Measurements from ENCODE around the gene IGSF5.

The IGSF5 gene

GRCh38 chr21:39714331-39714730 is 30.7 kb upstream of the IGSF5 start:
- no peak overlapping the region for H3K4me3 ChIP-seq (ENCODE audit: insufficient read depth, low read depth, low read length, poor library complexity, severe bottlenecking)
- H3K27me3 ChIP-seq (replicated peaks; ENCODE audit: control insufficient read depth, insufficient read depth, low read length, poor library complexity, severe bottlenecking) = no peaks in the 10 kb centered on the region
- H3K36me3 ChIP-seq (ENCODE audit: control insufficient read depth, insufficient read depth, low read length) = no peaks in the 10 kb centered on the region
- no peaks in the 10 kb centered on the region for H3K4me1 ChIP-seq (ENCODE audit: control insufficient read depth, insufficient read depth, low read length, poor library complexity, severe bottlenecking)
- H3K9me3 ChIP-seq (ENCODE audit: control insufficient read depth, low read length) = no peaks in the 10 kb centered on the region
- no peak overlapping the region for H3K27ac ChIP-seq (ENCODE audit: insufficient read depth, low read length, poor library complexity, severe bottlenecking)
- DNase-seq = no peak

GRCh38 chr21:39715804-39716397 is 29.1 kb upstream of the IGSF5 start:
- H3K36me3 ChIP-seq (ENCODE audit: control insufficient read depth, insufficient read depth, low read length) = no peaks in the 10 kb centered on the region
- H3K9me3 ChIP-seq (ENCODE audit: control insufficient read depth, low read length) = no peaks in the 10 kb centered on the region
- no peak overlapping the region for H3K27ac ChIP-seq (ENCODE audit: insufficient read depth, low read length, poor library complexity, severe bottlenecking)
- H3K4me1 ChIP-seq (ENCODE audit: control insufficient read depth, insufficient read depth, low read length, poor library complexity, severe bottlenecking) = no peaks in the 10 kb centered on the region
- H3K27me3 ChIP-seq (replicated peaks; ENCODE audit: control insufficient read depth, insufficient read depth, low read length, poor library complexity, severe bottlenecking) = no peaks in the 10 kb centered on the region
- DNase-seq = peak in 1 of 3 donors; percentile 9
- no peak overlapping the region for H3K4me3 ChIP-seq (ENCODE audit: insufficient read depth, low read depth, low read length, poor library complexity, severe bottlenecking)

- no peak overlapping the region for H3K4me3 ChIP-seq (ENCODE audit: insufficient read depth, low read depth, low read length, poor library complexity, severe bottlenecking)
- no peak for DNase-seq
These were observed 24.7 kb upstream of the IGSF5 start for GRCh38 chr21:39720126-39720778.

GRCh38 chr21:39721885-39722284 is 23.1 kb upstream of the IGSF5 start:
- DNase-seq = no peak
- Histone ChIP-seq H3K9me3 (ENCODE audit: control insufficient read depth, low read length) (no peaks in the 10 kb centered on the region), H3K27me3 (replicated peaks; ENCODE audit: control insufficient read depth, insufficient read depth, low read length, poor library complexity, severe bottlenecking) (no peaks in the 10 kb centered on the region)

More at GRCh38 chr21:39720126-39720778, 24.7 kb upstream of the IGSF5 start:
- no peaks in the 10 kb centered on the region for H3K27me3 ChIP-seq (replicated peaks; ENCODE audit: control insufficient read depth, insufficient read depth, low read length, poor library complexity, severe bottlenecking)
- H3K27ac ChIP-seq (ENCODE audit: insufficient read depth, low read length, poor library complexity, severe bottlenecking) = no peak overlapping the region
- H3K9me3 ChIP-seq (ENCODE audit: control insufficient read depth, low read length) = no peaks in the 10 kb centered on the region
- no peaks in the 10 kb centered on the region for H3K4me1 ChIP-seq (ENCODE audit: control insufficient read depth, insufficient read depth, low read length, poor library complexity, severe bottlenecking)
- H3K36me3 ChIP-seq (ENCODE audit: control insufficient read depth, insufficient read depth, low read length) = no peaks in the 10 kb centered on the region

GRCh38 chr21:39724944-39725343 is 20.0 kb upstream of the IGSF5 start:
- H3K36me3 ChIP-seq (ENCODE audit: control insufficient read depth, insufficient read depth, low read length) = no peaks in the 10 kb centered on the region
- H3K27ac ChIP-seq (ENCODE audit: insufficient read depth, low read length, poor library complexity, severe bottlenecking) = no peak overlapping the region
- no peak overlapping the region for H3K4me3 ChIP-seq (ENCODE audit: insufficient read depth, low read depth, low read length, poor library complexity, severe bottlenecking)
- H3K4me1 ChIP-seq (ENCODE audit: control insufficient read depth, insufficient read depth, low read length, poor library complexity, severe bottlenecking) = no peaks in the 10 kb centered on the region
- no peaks in the 10 kb centered on the region for H3K27me3 ChIP-seq (replicated peaks; ENCODE audit: control insufficient read depth, insufficient read depth, low read length, poor library complexity, severe bottlenecking)
- DNase-seq = no peak
- H3K9me3 ChIP-seq (ENCODE audit: control insufficient read depth, low read length) = no peaks in the 10 kb centered on the region

More at GRCh38 chr21:39721885-39722284, 23.1 kb upstream of the IGSF5 start:
- no peak overlapping the region for H3K4me3 ChIP-seq (ENCODE audit: insufficient read depth, low read depth, low read length, poor library complexity, severe bottlenecking)
- H3K36me3 ChIP-seq (ENCODE audit: control insufficient read depth, insufficient read depth, low read length) = no peaks in the 10 kb centered on the region
- H3K27ac ChIP-seq (ENCODE audit: insufficient read depth, low read length, poor library complexity, severe bottlenecking) = no peak overlapping the region
- H3K4me1 ChIP-seq (ENCODE audit: control insufficient read depth, insufficient read depth, low read length, poor library complexity, severe bottlenecking) = no peaks in the 10 kb centered on the region

GRCh38 chr21:39726133-39726532 is 18.9 kb upstream of the IGSF5 start:
- Histone ChIP-seq H3K4me3 (ENCODE audit: insufficient read depth, low read depth, low read length, poor library complexity, severe bottlenecking) (no peak overlapping the region), H3K27ac (ENCODE audit: insufficient read depth, low read length, poor library complexity, severe bottlenecking) (no peak overlapping the region), H3K36me3 (ENCODE audit: control insufficient read depth, insufficient read depth, low read length) (no peaks in the 10 kb centered on the region), H3K27me3 (replicated peaks; ENCODE audit: control insufficient read depth, insufficient read depth, low read length, poor library complexity, severe bottlenecking) (no peaks in the 10 kb centered on the region), H3K4me1 (ENCODE audit: control insufficient read depth, insufficient read depth, low read length, poor library complexity, severe bottlenecking) (no peaks in the 10 kb centered on the region), H3K9me3 (ENCODE audit: control insufficient read depth, low read length) (no peaks in the 10 kb centered on the region)
- DNase-seq = no peak

GRCh38 chr21:39727401-39728120 is 17.4 kb upstream of the IGSF5 start:
- Histone ChIP-seq H3K9me3 (ENCODE audit: control insufficient read depth, low read length) (no peaks in the 10 kb centered on the region), H3K4me1 (ENCODE audit: control insufficient read depth, insufficient read depth, low read length, poor library complexity, severe bottlenecking) (no peaks in the 10 kb centered on the region), H3K27ac (ENCODE audit: insufficient read depth, low read length, poor library complexity, severe bottlenecking) (no peak overlapping the region), H3K4me3 (ENCODE audit: insufficient read depth, low read depth, low read length, poor library complexity, severe bottlenecking) (no peak overlapping the region), H3K36me3 (ENCODE audit: control insufficient read depth, insufficient read depth, low read length) (no peaks in the 10 kb centered on the region), H3K27me3 (replicated peaks; ENCODE audit: control insufficient read depth, insufficient read depth, low read length, poor library complexity, severe bottlenecking) (no peaks in the 10 kb centered on the region)
- DNase-seq = no peak

GRCh38 chr21:39728341-39728740 is 16.6 kb upstream of the IGSF5 start:
- H3K9me3 ChIP-seq (ENCODE audit: control insufficient read depth, low read length) = no peaks in the 10 kb centered on the region
- no peak overlapping the region for H3K27ac ChIP-seq (ENCODE audit: insufficient read depth, low read length, poor library complexity, severe bottlenecking)
- no peaks in the 10 kb centered on the region for H3K27me3 ChIP-seq (replicated peaks; ENCODE audit: control insufficient read depth, insufficient read depth, low read length, poor library complexity, severe bottlenecking)
- no peak overlapping the region for H3K4me3 ChIP-seq (ENCODE audit: insufficient read depth, low read depth, low read length, poor library complexity, severe bottlenecking)
- H3K4me1 ChIP-seq (ENCODE audit: control insufficient read depth, insufficient read depth, low read length, poor library complexity, severe bottlenecking) = no peaks in the 10 kb centered on the region
- H3K36me3 ChIP-seq (ENCODE audit: control insufficient read depth, insufficient read depth, low read length) = no peaks in the 10 kb centered on the region
- no peak for DNase-seq

- Histone ChIP-seq H3K4me3 (ENCODE audit: insufficient read depth, low read depth, low read length, poor library complexity, severe bottlenecking) (no peak overlapping the region), H3K36me3 (ENCODE audit: control insufficient read depth, insufficient read depth, low read length) (no peaks in the 10 kb centered on the region), H3K9me3 (ENCODE audit: control insufficient read depth, low read length) (no peaks in the 10 kb centered on the region), H3K4me1 (ENCODE audit: control insufficient read depth, insufficient read depth, low read length, poor library complexity, severe bottlenecking) (no peaks in the 10 kb centered on the region), H3K27me3 (replicated peaks; ENCODE audit: control insufficient read depth, insufficient read depth, low read length, poor library complexity, severe bottlenecking) (no peaks in the 10 kb centered on the region), H3K27ac (ENCODE audit: insufficient read depth, low read length, poor library complexity, severe bottlenecking) (no peak overlapping the region)
- no peak for DNase-seq
These were observed 14.4 kb upstream of the IGSF5 start for GRCh38 chr21:39730418-39731157.

All from effector memory CD4-positive, alpha-beta T cell (primary cell).